Stimulated activated naive CD8-positive, alpha-beta T cell treated with anti-CD3 and anti-CD28 coated beads, Interleukin-15, Interleukin-2, amounts not matched to agents 100 ng/mL and 50 ng/mL, for 24 hours (primary cell): Measurements from ENCODE around the gene CD226.
"Not testable (repeated sequence)": the region's sequence is repeated elsewhere in the genome, so short reads cannot be mapped to it uniquely, and the experiment has no call there.

ENCODE experiments used
- H3K27ac Mint-ChIP-seq: one replicate; pipeline ENCODE4 v1.8.0; 2021; ENCODE audit warnings: mild to moderate bottlenecking, mixed read lengths
- H3K27me3 Mint-ChIP-seq: one replicate; pipeline ENCODE4 v1.8.0; 2021; ENCODE audit warnings: mixed read lengths
- H3K36me3 Mint-ChIP-seq: one replicate; pipeline ENCODE4 v1.8.0; 2021; ENCODE audit warnings: low read depth, mixed read lengths
- H3K4me1 Mint-ChIP-seq: one replicate; pipeline ENCODE4 v1.8.0; 2021; ENCODE audit warnings: low read depth, mixed read lengths
- H3K4me3 Mint-ChIP-seq: one replicate; pipeline ENCODE4 v1.8.0; 2021; ENCODE audit warnings: mild to moderate bottlenecking, mixed read lengths
- H3K9me3 Mint-ChIP-seq: one replicate; pipeline ENCODE4 v1.8.0; 2021; ENCODE audit warnings: mixed read lengths

Gene CD226

GRCh38 chr18:69945220-69946114, 2.2 kb downstream of the CD226 start:
- H3K4me3 Mint-ChIP-seq: no peak overlapping the region
- H3K4me1 Mint-ChIP-seq: peaks cover 63% of the 10 kb centered on the region
- no peaks in the 10 kb centered on the region for H3K27me3 Mint-ChIP-seq
- peaks cover 9% of the 10 kb centered on the region for H3K9me3 Mint-ChIP-seq
- H3K36me3 Mint-ChIP-seq: peaks cover 67% of the 10 kb centered on the region
- H3K27ac Mint-ChIP-seq: no peak overlapping the region

GRCh38 chr18:69944436-69944835, 3.2 kb downstream of the CD226 start:
- Mint-ChIP-seq H3K4me3 (no peak overlapping the region), H3K9me3 (peaks cover 19% of the 10 kb centered on the region), H3K4me1 (peaks cover 63% of the 10 kb centered on the region), H3K27ac (no peak overlapping the region), H3K27me3 (no peaks in the 10 kb centered on the region), H3K36me3 (peaks cover 78% of the 10 kb centered on the region)

GRCh38 chr18:69943021-69943420, 4.7 kb downstream of the CD226 start:
- Mint-ChIP-seq H3K4me1 (peaks cover 63% of the 10 kb centered on the region), H3K27ac (no peak overlapping the region), H3K36me3 (peaks cover 92% of the 10 kb centered on the region), H3K4me3 (no peak overlapping the region), H3K9me3 (peaks cover 19% of the 10 kb centered on the region), H3K27me3 (no peaks in the 10 kb centered on the region)

- no peaks in the 10 kb centered on the region for H3K27me3 Mint-ChIP-seq
- peaks cover 53% of the 10 kb centered on the region for H3K4me1 Mint-ChIP-seq
- peak overlapping the region; percentile 9 for H3K4me3 Mint-ChIP-seq
- H3K9me3 Mint-ChIP-seq: peaks cover 19% of the 10 kb centered on the region
- H3K27ac Mint-ChIP-seq: no peak overlapping the region
- H3K36me3 Mint-ChIP-seq: peaks cover 91% of the 10 kb centered on the region
Measured at GRCh38 chr18:69941183-69941582, 6.5 kb downstream of the CD226 start.

GRCh38 chr18:69939812-69940211, 7.9 kb downstream of the CD226 start:
- Mint-ChIP-seq H3K9me3 (peaks cover 19% of the 10 kb centered on the region), H3K4me1 (peaks cover 39% of the 10 kb centered on the region), H3K27ac (peak overlapping the region; percentile 84), H3K36me3 (peaks cover 80% of the 10 kb centered on the region), H3K4me3 (peak overlapping the region; percentile 51)
- H3K27me3 Mint-ChIP-seq: not testable (repeated sequence)

GRCh38 chr18:69936191-69936558, 11.5 kb downstream of the CD226 start:
- Mint-ChIP-seq H3K4me3 (no peak overlapping the region), H3K4me1 (peaks cover 3% of the 10 kb centered on the region), H3K9me3 (peaks cover 14% of the 10 kb centered on the region), H3K27me3 (no peaks in the 10 kb centered on the region), H3K36me3 (peaks cover 44% of the 10 kb centered on the region), H3K27ac (no peak overlapping the region)

- H3K36me3 Mint-ChIP-seq: peaks cover 43% of the 10 kb centered on the region
- peaks cover 13% of the 10 kb centered on the region for H3K9me3 Mint-ChIP-seq
- no peak overlapping the region for H3K4me3 Mint-ChIP-seq
- H3K4me1 Mint-ChIP-seq: no peaks in the 10 kb centered on the region
- no peak overlapping the region for H3K27ac Mint-ChIP-seq
- H3K27me3 Mint-ChIP-seq: no peaks in the 10 kb centered on the region
Measured at GRCh38 chr18:69935319-69936190, 12.1 kb downstream of the CD226 start.

GRCh38 chr18:69934601-69935265, 12.9 kb downstream of the CD226 start:
- H3K4me3 Mint-ChIP-seq: no peak overlapping the region
- H3K36me3 Mint-ChIP-seq: peaks cover 43% of the 10 kb centered on the region
- no peaks in the 10 kb centered on the region for H3K27me3 Mint-ChIP-seq

GRCh38 chr18:69929041-69929774, 18.5 kb downstream of the CD226 start:
- Mint-ChIP-seq H3K9me3 (peaks cover 11% of the 10 kb centered on the region), H3K27me3 (no peaks in the 10 kb centered on the region), H3K4me3 (no peak overlapping the region), H3K4me1 (peaks cover 29% of the 10 kb centered on the region), H3K36me3 (peaks cover 54% of the 10 kb centered on the region), H3K27ac (no peak overlapping the region)

More at GRCh38 chr18:69934601-69935265, 12.9 kb downstream of the CD226 start:
- Mint-ChIP-seq H3K4me1 (peaks cover under 1% of the 10 kb centered on the region), H3K27ac (no peak overlapping the region), H3K9me3 (peaks cover 9% of the 10 kb centered on the region)

- Mint-ChIP-seq H3K27me3 (no peaks in the 10 kb centered on the region), H3K9me3 (no peaks in the 10 kb centered on the region), H3K36me3 (peaks cover 73% of the 10 kb centered on the region), H3K4me3 (no peak overlapping the region), H3K4me1 (peaks cover 54% of the 10 kb centered on the region), H3K27ac (no peak overlapping the region)
Measured at GRCh38 chr18:69916412-69916811, 31.3 kb downstream of the CD226 start.

GRCh38 chr18:69908838-69909237, 38.8 kb downstream of the CD226 start:
- Mint-ChIP-seq H3K4me3 (no peak overlapping the region), H3K27ac (peak overlapping the region; percentile 81), H3K36me3 (peaks cover 72% of the 10 kb centered on the region), H3K4me1 (peaks cover 70% of the 10 kb centered on the region), H3K27me3 (no peaks in the 10 kb centered on the region), H3K9me3 (peaks cover 4% of the 10 kb centered on the region)

- Mint-ChIP-seq H3K4me1 (peaks cover 66% of the 10 kb centered on the region), H3K36me3 (peaks cover 76% of the 10 kb centered on the region), H3K9me3 (peaks cover 4% of the 10 kb centered on the region), H3K4me3 (no peak overlapping the region), H3K27me3 (no peaks in the 10 kb centered on the region), H3K27ac (no peak overlapping the region)
Measured at GRCh38 chr18:69906765-69907164, 40.9 kb downstream of the CD226 start.

- peak overlapping the region; percentile 32 for H3K27ac Mint-ChIP-seq
- H3K9me3 Mint-ChIP-seq: peaks cover 4% of the 10 kb centered on the region
- no peaks in the 10 kb centered on the region for H3K27me3 Mint-ChIP-seq
- no peak overlapping the region for H3K4me3 Mint-ChIP-seq
- peaks cover 61% of the 10 kb centered on the region for H3K36me3 Mint-ChIP-seq
- H3K4me1 Mint-ChIP-seq: peaks cover 66% of the 10 kb centered on the region
Measured at GRCh38 chr18:69900941-69901340, 46.7 kb downstream of the CD226 start.
